ENCODE results near the gene PAX4. TPM values are rescaled to one million over a fixed set of nuclear protein-coding genes. Genes with fewer than 3 reads are reported as not detected.

Gene PAX4
- total and polyA plus RNA-seq, 8 donors = 0.09 to 0.42 (median 0.21) TPM; not detected in 5

GRCh38 chr7:127595737-127596136 lies 22.2 kb downstream of the PAX4 start:
- Histone ChIP-seq H3K9me3 (no peaks in the 10 kb centered on the region), H3K36me3 (peaks cover 4 to 11% (median 9%) of the 10 kb centered on the region in 3 donors), H3K27ac (no peak overlapping the region), H3K4me1 (peaks cover 8 to 21% (median 16%) of the 10 kb centered on the region in 3 donors), H3K27me3 (no peaks in the 10 kb centered on the region), H3K4me3 (no peak overlapping the region)
- DNase-seq (no peak), ATAC-seq (no peak), FAIRE-seq (no peak)
- WGBS, 2 donors = 95% methylated on average over 5 of the region's 5 CpGs
- TF ChIP-seq CTCF (IDR thresholded peaks at IDR 0.05) = no peak
- intact Hi-C loops (cut with DNase I) = no loop called here

- H3K4me3 ChIP-seq = no peak overlapping the region
- TF ChIP-seq CTCF (IDR thresholded peaks at IDR 0.05) = no peak
- no peaks in the 10 kb centered on the region for H3K9me3 ChIP-seq
- no peak for FAIRE-seq
- H3K4me1 ChIP-seq = peaks cover 14 to 28% (median 24%) of the 10 kb centered on the region in 3 donors
- intact Hi-C loops (cut with DNase I) = no loop called here
- peak in 3 of 6 donors; percentile 45 to 70 (median 55) for DNase-seq
- ATAC-seq = peak in 2 of 4 donors; percentile 50 to 56
- H3K36me3 ChIP-seq = peaks cover 4 to 20% (median 10%) of the 10 kb centered on the region in 3 donors
- no peaks in the 10 kb centered on the region for H3K27me3 ChIP-seq
- H3K27ac ChIP-seq = peak overlapping the region in 2 of 4 donors; percentile 66 to 73
- WGBS, 2 donors = 5 to 11% methylated on average over 1 of the region's 1 CpG
These were observed 23.5 kb downstream of the PAX4 start for GRCh38 chr7:127594490-127594889.

- Histone ChIP-seq H3K9me3 (no peaks in the 10 kb centered on the region), H3K27me3 (no peaks in the 10 kb centered on the region), H3K4me3 (no peak overlapping the region), H3K27ac (peak overlapping the region; percentile 47 to 73 (median 64)), H3K36me3 (peaks cover 4 to 20% (median 10%) of the 10 kb centered on the region in 3 donors), H3K4me1 (peaks cover 17 to 36% (median 24%) of the 10 kb centered on the region in 3 donors)
- ATAC-seq (no peak), FAIRE-seq (no peak), DNase-seq (no peak)
- no peak for TF ChIP-seq CTCF (IDR thresholded peaks at IDR 0.05)
- intact Hi-C loops (cut with DNase I) = no loop called here
- 74 to 75% methylated on average over 4 of the region's 4 CpGs for WGBS, 2 donors
These were observed 25.4 kb downstream of the PAX4 start for GRCh38 chr7:127592550-127592949.

- H3K9me3 ChIP-seq = no peaks in the 10 kb centered on the region
- H3K36me3 ChIP-seq = peaks cover 4 to 20% (median 10%) of the 10 kb centered on the region in 3 donors
- intact Hi-C loops (cut with DNase I) = no loop called here
- TF ChIP-seq CTCF (IDR thresholded peaks at IDR 0.05) = no peak
- H3K27ac ChIP-seq = no peak overlapping the region
- H3K4me3 ChIP-seq = no peak overlapping the region
- FAIRE-seq (no peak), DNase-seq (no peak), ATAC-seq (no peak)
- H3K4me1 ChIP-seq = peaks cover 17 to 43% (median 24%) of the 10 kb centered on the region in 3 donors
- no peaks in the 10 kb centered on the region for H3K27me3 ChIP-seq
- 83 to 89% methylated on average over 6 of the region's 6 CpGs for WGBS, 2 donors
These were observed 26.4 kb downstream of the PAX4 start for GRCh38 chr7:127591591-127591990.

GRCh38 chr7:127591189-127591588 lies 26.8 kb downstream of the PAX4 start:
- no peaks in the 10 kb centered on the region for H3K9me3 ChIP-seq
- DNase-seq = no peak
- 91 to 100% methylated on average over 7 of the region's 7 CpGs for WGBS, 2 donors
- H3K27ac ChIP-seq = no peak overlapping the region
- H3K4me1 ChIP-seq = peaks cover 17 to 43% (median 24%) of the 10 kb centered on the region in 3 donors
- TF ChIP-seq CTCF (IDR thresholded peaks at IDR 0.05) = no peak
- intact Hi-C loops (cut with DNase I) = no loop called here
- ATAC-seq = no peak
- peaks cover 4 to 20% (median 10%) of the 10 kb centered on the region in 3 donors for H3K36me3 ChIP-seq
- no peaks in the 10 kb centered on the region for H3K27me3 ChIP-seq
- no peak for FAIRE-seq
- H3K4me3 ChIP-seq = no peak overlapping the region

All from pancreas (tissue), 10 donors.